Central memory CD8-positive, alpha-beta T cell (primary cell): ENCODE data around the gene PIMREG.

Experiments used
- ATAC-seq: fragments of 150-1000 bp; cut with Tn5 transposase; replicated peaks from 2 replicates; pipeline ENCODE4 v1.10.0; 2022; ENCODE audit warnings: mild to moderate bottlenecking, moderate FRiP score, moderate number of reproducible peaks; ENCODE audit not compliant: poor library complexity, severe bottlenecking; ENCODE audit errors: extremely low read depth
- DNase-seq, 2 donors: peaks; one replicate each; pipeline ENCODE4 v3.0.0; 2021; ENCODE audit warnings: low spot score in 2 of 2
- H3K27ac Mint-ChIP-seq: one replicate; pipeline ENCODE4 v1.8.0; 2022; ENCODE audit warnings: low read depth, mild to moderate bottlenecking, moderate library complexity, mixed read lengths
- H3K27me3 Mint-ChIP-seq: one replicate; pipeline ENCODE4 v1.8.0; 2022; ENCODE audit warnings: mixed read lengths
- H3K36me3 Mint-ChIP-seq: one replicate; pipeline ENCODE4 v1.8.0; 2022; ENCODE audit warnings: mild to moderate bottlenecking, moderate library complexity, mixed read lengths; ENCODE audit not compliant: insufficient read depth
- H3K4me1 Mint-ChIP-seq: one replicate; pipeline ENCODE4 v1.8.0; 2022; ENCODE audit warnings: mixed read lengths
- H3K4me3 Mint-ChIP-seq: one replicate; pipeline ENCODE4 v1.8.0; 2022; ENCODE audit warnings: mild to moderate bottlenecking, moderate library complexity, mixed read lengths
- H3K9me3 Mint-ChIP-seq: one replicate; pipeline ENCODE4 v1.8.0; 2022; ENCODE audit warnings: mixed read lengths

The PIMREG gene

DNA sequence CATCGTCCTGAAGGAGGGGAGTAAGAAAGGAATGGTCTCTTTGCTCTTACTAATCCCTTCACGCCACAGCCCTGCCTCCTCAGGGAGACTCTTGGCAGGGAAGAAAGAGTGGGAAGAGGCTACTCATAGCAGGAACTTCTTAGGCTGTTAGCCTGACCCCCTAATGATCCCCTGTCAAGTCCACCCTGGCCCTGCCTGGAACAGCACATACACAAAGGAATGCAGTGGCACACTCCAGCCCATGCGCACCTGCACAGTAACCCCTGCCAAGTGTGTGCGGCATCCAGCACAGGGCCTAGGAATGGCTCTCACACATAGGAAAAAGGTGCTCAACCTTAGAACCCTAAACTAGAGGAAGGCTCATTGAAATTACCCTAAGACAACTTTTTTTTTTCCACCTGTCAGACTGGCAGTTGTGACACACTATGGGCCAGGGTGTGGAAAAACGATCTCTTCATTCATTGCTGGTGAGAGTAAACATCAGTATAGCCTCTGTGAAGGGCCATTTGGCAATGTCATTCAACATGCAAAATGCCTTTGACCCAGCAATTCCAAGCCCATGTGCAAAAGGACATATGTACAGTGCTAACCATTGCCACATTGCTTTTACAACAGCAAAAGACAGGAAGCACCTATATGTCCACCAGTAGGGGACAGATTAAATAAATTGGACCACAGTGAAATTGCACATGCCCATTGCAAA is 50.1 kb downstream of the PIMREG start:
- H3K9me3 Mint-ChIP-seq = no peaks in the 10 kb centered on the region
- peaks cover 51% of the 10 kb centered on the region for H3K27me3 Mint-ChIP-seq
- no peaks in the 10 kb centered on the region for H3K36me3 Mint-ChIP-seq
- ATAC-seq (no peak), DNase-seq (no peak)
- H3K27ac Mint-ChIP-seq = no peak overlapping the region
- H3K4me3 Mint-ChIP-seq = no peak overlapping the region
- peaks cover 11% of the 10 kb centered on the region for H3K4me1 Mint-ChIP-seq

DNA sequence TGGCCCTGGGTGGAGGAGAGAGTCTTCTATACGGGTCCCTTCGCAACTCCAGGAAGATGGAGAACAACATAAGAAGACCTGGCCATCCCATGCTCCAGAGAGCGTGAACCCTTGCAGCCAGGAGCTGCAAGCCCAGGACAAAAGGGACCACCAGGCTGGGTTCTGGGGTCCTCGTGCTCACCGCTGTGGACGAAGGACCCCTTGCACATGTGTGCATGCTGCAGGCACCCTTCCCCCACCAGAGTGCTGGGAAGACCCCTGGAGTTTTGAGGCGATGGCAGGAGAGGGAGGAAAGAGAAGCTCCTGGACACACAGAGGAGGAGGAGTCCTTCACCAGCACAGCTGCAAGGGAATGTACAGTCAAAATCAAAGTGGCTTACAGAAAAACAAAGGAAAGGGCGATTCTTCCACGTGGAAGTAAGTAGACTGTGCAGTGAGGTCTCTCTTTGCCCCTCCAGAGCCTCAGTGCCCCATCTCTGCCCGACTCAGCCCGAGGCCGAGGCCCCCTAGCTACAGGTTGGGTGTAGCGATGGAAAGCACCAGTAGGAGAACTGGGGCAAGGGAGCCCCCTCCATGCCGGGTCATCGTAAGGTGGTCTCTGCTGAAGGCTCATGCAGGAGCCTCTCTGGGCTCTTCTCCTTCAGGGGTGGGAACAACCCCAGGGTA is 51.3 kb downstream of the PIMREG start:
- Mint-ChIP-seq H3K4me3 (no peak overlapping the region), H3K27ac (no peak overlapping the region), H3K36me3 (no peaks in the 10 kb centered on the region), H3K9me3 (no peaks in the 10 kb centered on the region), H3K4me1 (peaks cover 11% of the 10 kb centered on the region), H3K27me3 (peaks cover 39% of the 10 kb centered on the region)
- DNase-seq = no peak
- ATAC-seq = no peak

DNA sequence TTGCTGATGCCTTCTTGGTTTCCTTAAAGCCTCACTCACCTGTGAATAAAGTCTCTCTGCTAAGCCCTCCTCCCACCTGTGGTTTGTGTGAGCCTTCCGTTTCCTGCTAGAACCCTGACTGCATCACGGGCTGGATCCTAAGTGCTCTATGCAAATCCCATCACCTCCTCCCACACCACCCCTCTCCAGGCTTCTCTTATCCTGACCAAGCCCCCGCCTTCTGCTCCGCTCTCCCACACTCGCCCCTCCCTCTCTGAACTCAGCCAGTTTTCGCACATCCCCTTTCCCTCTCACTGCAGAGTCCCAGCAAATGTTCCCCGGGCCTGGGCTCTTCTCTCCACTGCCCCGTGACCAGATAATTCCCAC is 51.8 kb downstream of the PIMREG start:
- peaks cover 11% of the 10 kb centered on the region for H3K4me1 Mint-ChIP-seq
- peak overlapping the region; percentile 45 for H3K4me3 Mint-ChIP-seq
- ATAC-seq (no peak), DNase-seq (no peak)
- H3K27me3 Mint-ChIP-seq = peaks cover 37% of the 10 kb centered on the region
- no peak overlapping the region for H3K27ac Mint-ChIP-seq
- H3K36me3 Mint-ChIP-seq = no peaks in the 10 kb centered on the region
- no peaks in the 10 kb centered on the region for H3K9me3 Mint-ChIP-seq

DNA sequence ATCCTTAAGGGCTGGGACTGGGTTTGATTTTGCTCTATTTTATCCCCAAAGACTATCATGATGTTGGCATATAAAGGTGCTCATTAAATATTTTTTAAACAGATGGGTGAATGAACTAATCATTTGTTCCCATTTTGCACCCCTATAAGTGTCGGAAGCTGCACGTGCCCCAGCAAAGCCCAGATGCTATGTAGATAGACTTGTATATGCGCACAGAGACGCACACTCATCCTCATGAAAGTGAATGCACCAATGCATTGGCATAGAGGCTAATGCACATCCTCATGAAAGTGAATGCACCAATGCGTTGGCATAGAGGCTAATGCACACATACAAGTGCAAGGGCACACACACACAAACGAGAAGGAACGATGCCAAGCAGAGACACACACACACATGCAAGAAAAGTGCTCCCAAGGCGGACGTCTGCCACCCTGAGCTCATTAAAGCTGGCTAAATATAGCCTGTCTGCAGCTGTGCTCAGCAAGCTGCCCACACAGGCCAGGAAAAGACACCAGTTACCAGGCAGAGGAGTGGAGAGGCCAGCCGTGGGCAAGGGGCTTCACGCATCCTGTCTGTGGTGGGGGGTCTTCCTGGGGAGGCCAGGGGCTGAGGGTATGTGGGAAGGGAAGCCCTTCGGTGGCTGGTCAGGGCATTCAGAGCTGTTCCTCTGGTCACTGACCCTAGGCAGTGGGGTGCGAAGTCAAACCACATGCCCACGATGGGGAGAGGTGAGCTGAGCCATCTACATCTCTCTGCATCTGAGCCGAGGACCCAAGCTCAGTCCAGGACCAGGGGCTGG is 52.6 kb downstream of the PIMREG start:
- H3K9me3 Mint-ChIP-seq = no peaks in the 10 kb centered on the region
- H3K4me1 Mint-ChIP-seq = peaks cover 11% of the 10 kb centered on the region
- peak overlapping the region; percentile 45 for H3K4me3 Mint-ChIP-seq
- no peaks in the 10 kb centered on the region for H3K36me3 Mint-ChIP-seq
- ATAC-seq (no peak), DNase-seq (no peak)
- H3K27me3 Mint-ChIP-seq = peaks cover 37% of the 10 kb centered on the region
- H3K27ac Mint-ChIP-seq = no peak overlapping the region

DNA sequence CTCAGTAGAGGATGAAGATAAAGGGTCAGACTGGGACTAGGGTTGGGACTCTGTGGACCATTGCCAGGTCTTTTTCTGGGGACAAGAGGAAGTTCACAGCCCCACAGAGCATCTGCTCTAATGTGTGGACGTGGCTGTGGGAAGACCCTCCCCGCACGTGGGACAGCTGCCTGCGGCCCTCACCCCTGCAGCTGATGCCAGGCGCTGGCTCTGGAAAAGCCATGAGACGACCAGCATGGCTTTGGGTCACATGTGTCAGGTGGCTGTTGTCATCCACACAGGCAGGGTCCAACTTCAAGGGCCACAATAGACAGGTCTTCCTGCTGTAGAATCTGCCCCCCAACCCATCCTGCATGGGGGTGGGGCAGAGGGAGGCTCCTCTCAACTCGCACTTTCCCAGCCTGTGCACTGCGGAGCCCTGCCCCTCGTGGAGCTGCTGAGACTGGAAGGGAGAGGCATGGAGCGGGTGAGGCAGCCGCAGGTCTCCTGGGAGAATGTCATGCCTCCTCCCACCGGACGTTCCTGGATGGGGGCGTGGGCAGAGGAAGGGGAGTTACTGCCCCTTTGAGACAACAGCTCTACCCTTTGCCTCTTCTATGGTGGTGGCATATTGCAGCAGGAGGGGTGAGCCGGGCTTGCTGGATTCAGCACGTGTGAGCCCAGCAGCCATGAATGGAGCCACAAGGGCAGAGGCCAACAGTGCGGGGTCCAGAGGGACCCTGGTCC is 53.4 kb downstream of the PIMREG start:
- Mint-ChIP-seq H3K4me3 (no peak overlapping the region), H3K4me1 (peaks cover 11% of the 10 kb centered on the region), H3K9me3 (no peaks in the 10 kb centered on the region), H3K27me3 (peaks cover 37% of the 10 kb centered on the region), H3K27ac (no peak overlapping the region), H3K36me3 (no peaks in the 10 kb centered on the region)
- DNase-seq (no peak), ATAC-seq (no peak)

DNA sequence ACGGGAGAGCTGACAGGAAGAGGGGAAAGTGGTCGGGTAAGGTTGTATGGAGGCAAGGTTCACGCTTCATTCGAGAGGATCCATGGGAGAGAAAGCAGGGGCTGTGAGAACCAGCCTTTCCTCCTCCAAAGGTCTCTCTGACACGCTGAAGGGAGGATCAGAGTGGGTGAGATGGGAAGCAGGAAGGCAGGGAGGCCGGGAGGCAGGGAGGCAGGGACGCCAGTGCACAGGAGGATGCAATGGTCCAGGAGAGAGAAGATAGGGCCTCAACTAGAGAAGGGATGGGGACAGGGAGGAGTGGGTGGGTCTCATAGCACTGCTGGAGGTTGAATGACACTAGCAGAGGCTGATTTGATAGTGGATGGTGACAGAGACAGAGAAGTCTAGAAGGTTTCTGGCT is 54.1 kb downstream of the PIMREG start:
- Mint-ChIP-seq H3K27ac (no peak overlapping the region), H3K27me3 (peaks cover 37% of the 10 kb centered on the region), H3K36me3 (no peaks in the 10 kb centered on the region), H3K4me1 (peaks cover 11% of the 10 kb centered on the region), H3K4me3 (no peak overlapping the region), H3K9me3 (no peaks in the 10 kb centered on the region)
- DNase-seq = no peak
- ATAC-seq = no peak

DNA sequence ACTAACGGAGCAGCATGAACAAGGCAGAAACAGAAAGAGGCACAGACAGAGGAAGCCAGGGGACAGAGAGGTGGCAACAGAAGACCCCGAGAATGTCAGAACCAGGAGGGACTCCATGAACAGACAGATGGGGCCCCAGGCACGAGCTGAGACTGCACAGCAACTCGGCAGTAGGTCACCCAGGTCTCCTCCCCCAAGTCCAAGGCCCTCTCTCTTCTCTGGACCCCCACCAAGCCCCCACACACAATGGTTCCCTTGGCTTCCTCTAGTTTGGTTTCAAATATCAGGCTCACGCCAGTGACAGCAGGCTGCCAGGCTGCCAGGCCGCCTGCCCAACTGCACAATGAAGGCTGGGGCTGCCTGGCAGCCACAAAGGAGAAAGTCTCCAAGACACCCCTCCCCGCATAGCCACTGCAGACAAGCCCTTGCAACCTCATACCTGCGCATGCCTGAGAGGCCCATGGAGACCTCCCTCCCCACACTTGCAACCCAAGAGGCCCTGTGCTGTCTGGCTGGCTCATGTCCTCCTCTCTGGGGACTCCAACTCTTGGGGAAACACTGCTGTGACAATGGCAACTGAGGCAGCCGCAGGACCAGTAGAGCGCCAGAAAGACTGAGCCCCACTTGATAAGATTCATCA is 54.8 kb downstream of the PIMREG start:
- no peaks in the 10 kb centered on the region for H3K36me3 Mint-ChIP-seq

More for the DNA sequence above, 54.8 kb downstream of the PIMREG start:
- no peak overlapping the region for H3K27ac Mint-ChIP-seq
- H3K27me3 Mint-ChIP-seq = peaks cover 37% of the 10 kb centered on the region
- H3K4me3 Mint-ChIP-seq = no peak overlapping the region
- H3K9me3 Mint-ChIP-seq = no peaks in the 10 kb centered on the region
- no peak for DNase-seq
- peaks cover 11% of the 10 kb centered on the region for H3K4me1 Mint-ChIP-seq
- ATAC-seq = no peak
